Testis (tissue), 2 donors: ENCODE measurements around the gene CXorf38.

ENCODE experiments used
- CTCF ChIP-seq, 3 experiments: fragments of 450-650 bp in 2 of 3; fragments of 200-600 bp in 1 of 3; sonication (generic) in 1 of 3; IDR thresholded peaks; one replicate each; pipeline ENCODE4 v1.5.1; 2016 to 2019; ENCODE audit warnings: antibody characterized with exemption in 3 of 3, mild to moderate bottlenecking in 2 of 3, moderate library complexity in 1 of 3
- POLR2A ChIP-seq: fragments of 450-650 bp; IDR thresholded peaks from one replicate; pipeline ENCODE4 v1.6.1; 2017; ENCODE audit warnings: antibody characterized with exemption, mild to moderate bottlenecking, moderate library complexity

GRCh38 chrX:40663078-40663740, 15.8 kb upstream of the CXorf38 start:
- no peak for TF ChIP-seq CTCF (IDR thresholded peaks at IDR 0.05)
- no peak for TF ChIP-seq POLR2A
